HG02763 (cell line): Measurements from ENCODE around the gene ZFYVE9.

ENCODE experiments used
- ATAC-seq: cut with Tn5 transposase; IDR thresholded peaks from one replicate; pipeline ENCODE4 v1.9.1; 2021; ENCODE audit warnings: mild to moderate bottlenecking, moderate library complexity; ENCODE audit not compliant: unreplicated experiment

ZFYVE9 gene

GRCh38 chr1:52239708-52240001 is 97.8 kb downstream of the ZFYVE9 start:
- ATAC-seq: no peak

GRCh38 chr1:52240592-52241210 is 98.8 kb downstream of the ZFYVE9 start:
- ATAC-seq: no peak

- no peak for ATAC-seq
Observed at GRCh38 chr1:52243221-52243987, 101.5 kb downstream of the ZFYVE9 start.

GRCh38 chr1:52249831-52250230 is 107.9 kb downstream of the ZFYVE9 start:
- no peak for ATAC-seq

GRCh38 chr1:52253421-52253820 is 111.5 kb downstream of the ZFYVE9 start:
- ATAC-seq: no peak

- no peak for ATAC-seq
Observed at GRCh38 chr1:52259886-52260285, 118.0 kb downstream of the ZFYVE9 start.

- ATAC-seq: no peak
Observed at GRCh38 chr1:52263153-52263910, 121.4 kb downstream of the ZFYVE9 start.

GRCh38 chr1:52264530-52265115 is 122.7 kb downstream of the ZFYVE9 start:
- no peak for ATAC-seq

- ATAC-seq: no peak
Observed at GRCh38 chr1:52266507-52266906, 124.6 kb downstream of the ZFYVE9 start.

- ATAC-seq: no peak
Observed at GRCh38 chr1:52268372-52268771, 126.5 kb downstream of the ZFYVE9 start.

GRCh38 chr1:52281518-52281917 is 139.6 kb downstream of the ZFYVE9 start:
- no peak for ATAC-seq

GRCh38 chr1:52288286-52288685 is 146.4 kb downstream of the ZFYVE9 start:
- no peak for ATAC-seq

- ATAC-seq: no peak
Observed at GRCh38 chr1:52294580-52294979, 152.7 kb downstream of the ZFYVE9 start.

GRCh38 chr1:52296345-52296744 is 154.5 kb downstream of the ZFYVE9 start:
- no peak for ATAC-seq

- no peak for ATAC-seq
Observed at GRCh38 chr1:52305417-52306226, 163.7 kb downstream of the ZFYVE9 start.

GRCh38 chr1:52306227-52307006 is 164.5 kb downstream of the ZFYVE9 start:
- no peak for ATAC-seq

- ATAC-seq: no peak
Observed at GRCh38 chr1:52321061-52321460, 179.2 kb downstream of the ZFYVE9 start.

GRCh38 chr1:52323731-52324130 is 181.8 kb downstream of the ZFYVE9 start:
- no peak for ATAC-seq

- ATAC-seq: no peak
Observed at GRCh38 chr1:52325786-52326185, 183.9 kb downstream of the ZFYVE9 start.

- no peak for ATAC-seq
Observed at GRCh38 chr1:52328615-52329014, 186.7 kb downstream of the ZFYVE9 start.
